Astrocyte (in vitro differentiated cells and primary cell): ENCODE data around the gene ZNF764. TPM values are rescaled to one million over a fixed set of nuclear protein-coding genes. Genes with fewer than 3 reads are reported as not detected.

Experiments used
- DNase-seq: peaks from one replicate; pipeline ENCODE4 v3.0.0-alpha.2; 2010; ENCODE audit warnings: low read depth
- FAIRE-seq: peaks from 2 replicates; lab custom pipeline; 2011; peaks lifted over from hg19 to GRCh38; lab: Jason Lieb, UNC
- H2AFZ ChIP-seq: 2 replicates; pipeline ENCODE4 v1.6.0; 2012; ENCODE audit warnings: low read depth, low read length, inconsistent platforms
- H3K27ac ChIP-seq: 2 replicates; pipeline ENCODE4 v1.5.1; 2011; ENCODE audit warnings: low read depth, low read length, inconsistent platforms
- H3K27me3 ChIP-seq: 2 replicates; pipeline ENCODE4 v1.6.0; 2011; ENCODE audit warnings: low read length, inconsistent platforms; ENCODE audit not compliant: insufficient read depth
- H3K36me3 ChIP-seq: 2 replicates; pipeline ENCODE4 v1.5.1; 2011; ENCODE audit warnings: low read length, inconsistent platforms; ENCODE audit not compliant: insufficient read depth
- H3K4me1 ChIP-seq: 2 replicates; pipeline ENCODE4 v1.5.1; 2011; ENCODE audit warnings: low read length, inconsistent platforms; ENCODE audit not compliant: insufficient read depth
- H3K4me2 ChIP-seq: 2 replicates; pipeline ENCODE4 v1.6.0; 2012; ENCODE audit warnings: low read length, inconsistent platforms
- H3K4me3 ChIP-seq: 2 replicates; pipeline ENCODE4 v1.5.1; 2011; ENCODE audit warnings: low read depth, mild to moderate bottlenecking, low read length, inconsistent platforms; ENCODE audit not compliant: insufficient read depth
- H3K79me2 ChIP-seq: 2 replicates; pipeline ENCODE4 v1.6.0; 2012; ENCODE audit warnings: mild to moderate bottlenecking, low read length, inconsistent platforms; ENCODE audit not compliant: insufficient read depth
- H3K9ac ChIP-seq: 2 replicates; pipeline ENCODE4 v1.6.0; 2012; ENCODE audit warnings: mild to moderate bottlenecking, low read length, inconsistent platforms
- H3K9me3 ChIP-seq: 2 replicates; pipeline ENCODE4 v1.5.1; 2012; ENCODE audit warnings: low read depth, mild to moderate bottlenecking, low read length, inconsistent platforms; ENCODE audit not compliant: insufficient read depth
- H4K20me1 ChIP-seq: 2 replicates; pipeline ENCODE4 v1.6.0; 2012; ENCODE audit warnings: low read length, inconsistent platforms; ENCODE audit not compliant: insufficient read depth
- H3K27ac Mint-ChIP-seq: one replicate; pipeline ENCODE4 v1.8.0; 2021; ENCODE audit warnings: mild to moderate bottlenecking, mixed read lengths; ENCODE audit not compliant: unreplicated experiment
- H3K27me3 Mint-ChIP-seq: one replicate; pipeline ENCODE4 v1.8.0; 2021; ENCODE audit warnings: low read depth, mixed read lengths; ENCODE audit not compliant: unreplicated experiment
- H3K36me3 Mint-ChIP-seq: one replicate; pipeline ENCODE4 v1.8.0; 2021; ENCODE audit warnings: low read depth, mixed read lengths; ENCODE audit not compliant: unreplicated experiment
- H3K4me1 Mint-ChIP-seq: one replicate; pipeline ENCODE4 v1.8.0; 2021; ENCODE audit warnings: low read depth, mixed read lengths; ENCODE audit not compliant: unreplicated experiment
- H3K4me3 Mint-ChIP-seq: one replicate; pipeline ENCODE4 v1.8.0; 2021; ENCODE audit warnings: mild to moderate bottlenecking, moderate library complexity, mixed read lengths; ENCODE audit not compliant: unreplicated experiment
- H3K9me3 Mint-ChIP-seq: one replicate; pipeline ENCODE4 v1.8.0; 2021; ENCODE audit warnings: mild to moderate bottlenecking, mixed read lengths; ENCODE audit not compliant: unreplicated experiment
- EZH2 ChIP-seq: IDR thresholded peaks from 2 replicates; pipeline ENCODE4 v1.6.1; 2012; ENCODE audit warnings: mild to moderate bottlenecking, low read length, inconsistent platforms; ENCODE audit not compliant: insufficient read depth
- total RNA-seq: library from RNA; stranded (reverse); gene quantifications from 2 replicates; pipeline ENCODE4 v1.2.1, GENCODE V29; 2021
- TF ChIP-seq, protein P1 (sequence below): IDR thresholded peaks from 2 replicates; pipeline ENCODE4 v1.5.1; 2011; ENCODE audit warnings: low read depth, mild to moderate bottlenecking, inconsistent platforms, low read length, moderate library complexity; ENCODE audit not compliant: insufficient read depth

The ZNF764 gene
- total RNA-seq, 1 donor from 2014 or later, result 8.5 TPM

DNA sequence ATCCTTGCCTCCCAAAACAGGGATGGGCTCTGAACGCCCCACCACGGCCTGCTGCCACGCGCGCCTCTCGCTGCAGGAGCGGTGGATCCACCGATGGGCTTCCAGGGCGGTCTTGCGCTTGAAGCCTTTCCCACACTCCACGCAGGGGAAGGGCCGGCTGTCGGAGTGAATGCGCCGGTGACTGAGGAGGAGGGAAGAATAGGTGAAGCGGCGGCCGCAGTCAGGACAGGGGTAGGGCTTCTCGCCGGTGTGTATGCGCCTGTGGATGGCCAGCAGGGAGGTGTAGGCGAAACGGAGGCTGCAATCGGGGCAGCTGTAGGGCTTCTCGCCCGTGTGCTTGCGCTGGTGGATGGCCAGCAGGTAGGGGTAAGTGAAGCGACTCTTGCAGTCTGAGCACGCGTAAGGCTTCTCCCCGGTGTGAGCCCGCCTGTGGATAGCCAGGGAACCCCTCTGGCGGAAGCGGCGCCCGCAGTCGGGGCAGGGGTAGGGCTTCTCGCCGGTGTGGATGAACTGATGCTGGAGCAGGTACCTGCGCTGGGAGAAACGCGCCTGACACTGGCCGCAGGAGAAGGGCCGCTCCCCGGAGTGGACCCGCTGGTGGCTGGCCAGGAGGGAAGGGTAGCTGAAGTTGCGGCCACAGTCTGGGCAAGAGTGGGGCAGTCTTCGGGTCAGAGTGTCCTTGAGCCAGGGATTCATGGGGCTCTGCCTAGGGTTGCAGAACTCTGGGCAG is 24.6 kb upstream of the ZNF764 start:
- H3K4me1 Mint-ChIP-seq, result no peaks in the 10 kb centered on the region
- Histone ChIP-seq H3K9ac (no peak overlapping the region), H3K27ac (no peak overlapping the region), H3K4me2 (no peak overlapping the region), H4K20me1 (peaks cover 13% of the 10 kb centered on the region), H3K27me3 (no peaks in the 10 kb centered on the region), H3K9me3 (no peaks in the 10 kb centered on the region), H2AFZ (no peak overlapping the region), H3K36me3 (peaks cover 6% of the 10 kb centered on the region), H3K4me1 (peaks cover 8% of the 10 kb centered on the region), H3K79me2 (peaks cover 43% of the 10 kb centered on the region), H3K4me3 (no peak overlapping the region)
- H3K4me3 Mint-ChIP-seq, result no peak overlapping the region
- TF ChIP-seq EZH2, result no peak
- TF ChIP-seq, protein P1, sequence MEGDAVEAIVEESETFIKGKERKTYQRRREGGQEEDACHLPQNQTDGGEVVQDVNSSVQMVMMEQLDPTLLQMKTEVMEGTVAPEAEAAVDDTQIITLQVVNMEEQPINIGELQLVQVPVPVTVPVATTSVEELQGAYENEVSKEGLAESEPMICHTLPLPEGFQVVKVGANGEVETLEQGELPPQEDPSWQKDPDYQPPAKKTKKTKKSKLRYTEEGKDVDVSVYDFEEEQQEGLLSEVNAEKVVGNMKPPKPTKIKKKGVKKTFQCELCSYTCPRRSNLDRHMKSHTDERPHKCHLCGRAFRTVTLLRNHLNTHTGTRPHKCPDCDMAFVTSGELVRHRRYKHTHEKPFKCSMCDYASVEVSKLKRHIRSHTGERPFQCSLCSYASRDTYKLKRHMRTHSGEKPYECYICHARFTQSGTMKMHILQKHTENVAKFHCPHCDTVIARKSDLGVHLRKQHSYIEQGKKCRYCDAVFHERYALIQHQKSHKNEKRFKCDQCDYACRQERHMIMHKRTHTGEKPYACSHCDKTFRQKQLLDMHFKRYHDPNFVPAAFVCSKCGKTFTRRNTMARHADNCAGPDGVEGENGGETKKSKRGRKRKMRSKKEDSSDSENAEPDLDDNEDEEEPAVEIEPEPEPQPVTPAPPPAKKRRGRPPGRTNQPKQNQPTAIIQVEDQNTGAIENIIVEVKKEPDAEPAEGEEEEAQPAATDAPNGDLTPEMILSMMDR, result no peak
- H3K27me3 Mint-ChIP-seq, result no peaks in the 10 kb centered on the region
- H3K27ac Mint-ChIP-seq, result no peak overlapping the region
- H3K9me3 Mint-ChIP-seq, result no peaks in the 10 kb centered on the region
- DNase-seq (no peak), FAIRE-seq (no peak)
- peaks cover 11% of the 10 kb centered on the region for H3K36me3 Mint-ChIP-seq

DNA sequence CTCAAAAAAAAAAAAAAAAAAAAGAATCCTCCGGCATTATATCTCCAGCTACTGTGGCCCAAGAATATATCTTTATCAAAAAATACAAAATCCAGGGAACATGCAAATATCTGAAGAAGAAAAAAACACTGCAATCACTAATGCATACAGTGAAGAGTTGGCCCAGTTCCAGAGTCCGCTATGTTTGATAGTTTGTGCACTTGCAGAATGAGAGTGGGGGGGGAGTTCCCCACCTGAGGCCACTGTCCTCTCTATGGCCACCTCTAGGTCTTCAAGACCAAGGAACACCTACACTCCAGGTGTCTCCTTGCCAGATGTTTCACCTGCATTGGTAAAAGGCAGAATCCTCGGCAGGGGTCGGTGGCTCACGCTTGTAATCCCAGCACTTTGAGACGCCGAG is 23.3 kb upstream of the ZNF764 start:
- Histone ChIP-seq H3K79me2 (peaks cover 43% of the 10 kb centered on the region), H4K20me1 (peaks cover 13% of the 10 kb centered on the region), H3K27ac (no peak overlapping the region), H3K4me3 (no peak overlapping the region), H3K27me3 (no peaks in the 10 kb centered on the region), H3K9ac (no peak overlapping the region), H3K4me2 (no peak overlapping the region), H2AFZ (no peak overlapping the region), H3K36me3 (peaks cover 6% of the 10 kb centered on the region), H3K9me3 (no peaks in the 10 kb centered on the region), H3K4me1 (peaks cover 8% of the 10 kb centered on the region)
- no peak overlapping the region for H3K4me3 Mint-ChIP-seq
- H3K27me3 Mint-ChIP-seq, result no peaks in the 10 kb centered on the region
- no peaks in the 10 kb centered on the region for H3K9me3 Mint-ChIP-seq
- no peaks in the 10 kb centered on the region for H3K4me1 Mint-ChIP-seq
- TF ChIP-seq, protein P1, result no peak
- TF ChIP-seq EZH2, result no peak
- no peak overlapping the region for H3K27ac Mint-ChIP-seq
- H3K36me3 Mint-ChIP-seq, result peaks cover 11% of the 10 kb centered on the region
- DNase-seq (no peak), FAIRE-seq (no peak)

DNA sequence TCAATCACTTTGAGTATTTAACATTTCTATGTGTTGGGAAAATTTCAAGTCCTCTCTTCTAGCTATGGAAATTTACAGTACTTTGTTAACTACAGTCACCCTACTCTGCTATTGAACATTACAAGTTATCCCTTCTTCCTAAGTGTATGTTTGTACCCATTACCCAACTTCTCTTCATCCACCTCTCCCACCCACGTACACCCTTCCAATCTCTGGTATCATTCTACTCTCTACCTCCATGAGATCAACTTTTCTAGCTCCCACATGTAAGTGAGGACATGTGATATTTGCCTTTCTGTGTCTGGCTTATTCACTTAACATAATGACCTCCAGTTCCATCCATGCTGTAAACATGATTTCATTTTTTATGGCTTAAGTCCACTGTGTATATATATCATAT is 16.5 kb upstream of the ZNF764 start:
- no peak for FAIRE-seq

More for the DNA sequence above, 16.5 kb upstream of the ZNF764 start:
- no peak overlapping the region for H3K4me2 ChIP-seq
- no peak overlapping the region for H3K4me3 ChIP-seq
- H3K9ac ChIP-seq, result no peak overlapping the region
- H3K27ac Mint-ChIP-seq, result no peak overlapping the region
- H3K4me1 ChIP-seq, result peaks cover 6% of the 10 kb centered on the region
- no peaks in the 10 kb centered on the region for H3K27me3 ChIP-seq
- H3K4me1 Mint-ChIP-seq, result peaks cover 3% of the 10 kb centered on the region
- H3K9me3 ChIP-seq, result no peaks in the 10 kb centered on the region
- TF ChIP-seq EZH2, result no peak
- TF ChIP-seq, protein P1, result no peak
- no peak for DNase-seq
- no peak overlapping the region for H2AFZ ChIP-seq
- H3K36me3 Mint-ChIP-seq, result peaks cover 1% of the 10 kb centered on the region
- H3K9me3 Mint-ChIP-seq, result no peaks in the 10 kb centered on the region
- H3K27me3 Mint-ChIP-seq, result no peaks in the 10 kb centered on the region
- H4K20me1 ChIP-seq, result peaks cover 8% of the 10 kb centered on the region
- no peaks in the 10 kb centered on the region for H3K79me2 ChIP-seq
- peaks cover 4% of the 10 kb centered on the region for H3K36me3 ChIP-seq
- no peak overlapping the region for H3K4me3 Mint-ChIP-seq
- H3K27ac ChIP-seq, result no peak overlapping the region
